Activated CD8-positive, alpha-beta memory T cell treated with anti-CD3 and anti-CD28 coated beads for 24 hours (primary cell): ENCODE measurements around the gene NPTN.

ENCODE experiments used
- DNase-seq: peaks from one replicate; pipeline ENCODE4 v3.0.0-alpha.2; 2020

The NPTN gene

GRCh38 chr15:73631915-73632669 lies 1.1 kb downstream of the NPTN start:
- DNase-seq, result no peak

- no peak for DNase-seq
These were observed 2.2 kb downstream of the NPTN start for GRCh38 chr15:73630921-73631362.

- no peak for DNase-seq
These were observed 3.3 kb downstream of the NPTN start for GRCh38 chr15:73629798-73630429.

GRCh38 chr15:73628976-73629797 lies 4.0 kb downstream of the NPTN start:
- no peak for DNase-seq

GRCh38 chr15:73628102-73628501 lies 5.1 kb downstream of the NPTN start:
- no peak for DNase-seq

- DNase-seq, result no peak
These were observed 7.1 kb downstream of the NPTN start for GRCh38 chr15:73626072-73626471.

GRCh38 chr15:73624530-73624929 lies 8.7 kb downstream of the NPTN start:
- no peak for DNase-seq

- no peak for DNase-seq
These were observed 11.8 kb downstream of the NPTN start for GRCh38 chr15:73621286-73621826.

GRCh38 chr15:73620078-73620477 lies 13.1 kb downstream of the NPTN start:
- DNase-seq, result no peak

- DNase-seq, result no peak
These were observed 15.3 kb downstream of the NPTN start for GRCh38 chr15:73617913-73618312.

GRCh38 chr15:73617301-73617831 lies 15.8 kb downstream of the NPTN start:
- no peak for DNase-seq

GRCh38 chr15:73608941-73609340 lies 24.2 kb downstream of the NPTN start:
- DNase-seq, result no peak

- no peak for DNase-seq
These were observed 24.7 kb downstream of the NPTN start for GRCh38 chr15:73608475-73608874.

GRCh38 chr15:73607843-73608242 lies 25.3 kb downstream of the NPTN start:
- DNase-seq, result no peak

- DNase-seq, result no peak
These were observed 25.8 kb downstream of the NPTN start for GRCh38 chr15:73607405-73607804.

- DNase-seq, result no peak
These were observed 27.3 kb downstream of the NPTN start for GRCh38 chr15:73605759-73606436.

- DNase-seq, result no peak
These were observed 28.7 kb downstream of the NPTN start for GRCh38 chr15:73604477-73604876.

GRCh38 chr15:73602992-73603391 lies 30.2 kb downstream of the NPTN start:
- no peak for DNase-seq

GRCh38 chr15:73602446-73602843 lies 30.7 kb downstream of the NPTN start:
- no peak for DNase-seq

GRCh38 chr15:73601451-73602445 lies 31.4 kb downstream of the NPTN start:
- DNase-seq, result no peak
